ENCODE results near the gene TRABD. TPM values are rescaled to one million over a fixed set of nuclear protein-coding genes. Genes with fewer than 3 reads are reported as not detected.
"Not testable (repeated sequence)": the region's sequence is repeated elsewhere in the genome, so short reads cannot be mapped to it uniquely, and the experiment has no call there.

The TRABD gene
- total RNA-seq, 2 experiments from 2014 or later = 184 to 193 TPM

- no peak overlapping the region for H3K27ac ChIP-seq (ENCODE audit: low read depth in 1 of 2, low read length in 2 of 2)
- POLR2A ChIA-PET = no interaction called here
- DNase-seq = no peak
- Mint-ChIP-seq H3K27me3 (peaks cover 40% of the 10 kb centered on the region), H3K9me3 (no peaks in the 10 kb centered on the region), H3K4me1 (ENCODE audit: low read depth) (peaks cover 6% of the 10 kb centered on the region), H3K36me3 (ENCODE audit: low read depth) (no peaks in the 10 kb centered on the region), H3K4me3 (no peak overlapping the region), H3K27ac (no peak overlapping the region)
- no peak overlapping the region for H3K4me3 ChIP-seq (ENCODE audit: low read length)
- ATAC-seq (ENCODE audit: poor library complexity) = no peak
- H3K4me1 ChIP-seq (ENCODE audit: insufficient read depth, low read length) = peaks cover 7% of the 10 kb centered on the region
- intact Hi-C loops (cut with DNase I, micrococcal nuclease) = no loop called here
- no peak for TF ChIP-seq CTCF (IDR thresholded peaks at IDR 0.05)
- peaks cover 15 to 18% of the 10 kb centered on the region in 2 experiments for H3K27me3 ChIP-seq (ENCODE audit: control insufficient read depth in 1 of 2, insufficient read depth in 2 of 2, low read length in 2 of 2)
- H3K36me3 ChIP-seq (ENCODE audit: insufficient read depth, low read length) = no peaks in the 10 kb centered on the region
- H3K9me3 ChIP-seq (ENCODE audit: control insufficient read depth in 1 of 2, insufficient read depth in 1 of 2, low read length in 2 of 2) = peaks cover 0 to 16% of the 10 kb centered on the region in 2 experiments
- CTCF ChIA-PET = no interaction called here
Observed at GRCh38 chr22:50165436-50166123, 20.1 kb upstream of the TRABD start.

DNA sequence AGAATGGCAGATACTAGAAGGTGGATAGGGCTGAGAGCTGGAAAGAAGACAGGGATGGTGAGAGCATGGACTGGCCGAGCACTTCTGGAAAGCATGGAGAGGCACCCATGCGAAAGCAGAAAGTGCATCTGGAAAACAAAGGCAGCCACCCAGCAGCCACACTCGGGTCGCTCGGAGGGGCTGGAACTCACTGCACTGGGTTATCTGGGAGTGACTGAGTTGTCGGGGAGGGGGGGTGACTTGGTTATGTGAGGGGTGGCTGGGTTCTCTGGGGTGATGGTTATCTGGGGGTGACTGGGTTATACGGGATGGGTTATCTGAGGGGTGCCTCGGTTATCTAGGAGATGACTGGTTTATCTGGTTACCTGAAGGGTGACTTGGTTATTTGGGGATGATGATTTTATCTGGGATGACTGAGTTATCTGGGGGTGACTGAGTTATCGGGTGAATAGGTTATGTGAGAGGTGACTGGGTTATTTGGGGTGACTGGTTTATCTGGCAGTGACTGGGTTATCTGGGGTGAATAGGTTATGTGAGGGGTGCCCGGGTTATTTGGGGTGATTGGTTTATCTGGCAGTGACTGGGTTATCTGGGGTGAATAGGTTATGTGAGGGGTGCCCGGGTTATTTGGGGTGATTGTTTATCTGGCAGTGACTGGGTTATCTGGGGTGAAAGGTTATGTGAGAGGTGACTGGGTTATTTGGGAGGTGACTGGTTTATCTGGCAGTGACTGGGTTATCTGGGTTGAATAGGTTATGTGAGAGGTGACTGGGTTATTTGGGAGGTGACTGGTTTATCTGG is 17.8 kb upstream of the TRABD start:
- no peak overlapping the region for H3K27ac Mint-ChIP-seq
- ChIA-PET CTCF (no interaction called here), POLR2A (no interaction called here)
- Histone ChIP-seq H3K27me3 (ENCODE audit: control insufficient read depth in 1 of 2, insufficient read depth in 2 of 2, low read length in 2 of 2) (peaks cover 22 to 33% of the 10 kb centered on the region in 2 experiments), H3K9me3 (ENCODE audit: control insufficient read depth in 1 of 2, insufficient read depth in 1 of 2, low read length in 2 of 2) (peaks cover 0 to 24% of the 10 kb centered on the region in 2 experiments), H3K36me3 (ENCODE audit: insufficient read depth, low read length) (no peaks in the 10 kb centered on the region), H3K4me1 (ENCODE audit: insufficient read depth, low read length) (peaks cover 12% of the 10 kb centered on the region), H3K4me3 (ENCODE audit: low read length) (no peak overlapping the region), H3K27ac (ENCODE audit: low read depth in 1 of 2, low read length in 2 of 2) (no peak overlapping the region)
- H3K9me3 Mint-ChIP-seq = no peaks in the 10 kb centered on the region
- TF ChIP-seq CTCF (IDR thresholded peaks at IDR 0.05) = no peak
- H3K4me3 Mint-ChIP-seq = peak overlapping the region; percentile 35
- no peak for ATAC-seq (ENCODE audit: poor library complexity)
- H3K4me1 Mint-ChIP-seq (ENCODE audit: low read depth) = peaks cover 10% of the 10 kb centered on the region
- no peaks in the 10 kb centered on the region for H3K36me3 Mint-ChIP-seq (ENCODE audit: low read depth)
- no peak for DNase-seq
- H3K27me3 Mint-ChIP-seq = peaks cover 50% of the 10 kb centered on the region
- intact Hi-C loops (cut with DNase I, micrococcal nuclease) = no loop called here

- H3K4me3 Mint-ChIP-seq = peak overlapping the region; percentile 85
- H3K36me3 ChIP-seq (ENCODE audit: insufficient read depth, low read length); DNase-seq; H3K27ac Mint-ChIP-seq; H3K27ac ChIP-seq (ENCODE audit: low read depth in 1 of 2, low read length in 2 of 2); ATAC-seq (ENCODE audit: poor library complexity); POLR2A ChIA-PET; intact Hi-C loops (cut with DNase I, micrococcal nuclease); H3K4me3 ChIP-seq (ENCODE audit: low read length); CTCF ChIA-PET; H3K36me3 Mint-ChIP-seq (ENCODE audit: low read depth); H3K9me3 Mint-ChIP-seq; H3K4me1 Mint-ChIP-seq (ENCODE audit: low read depth): not testable (repeated sequence)
- H3K27me3 ChIP-seq (ENCODE audit: control insufficient read depth in 1 of 2, insufficient read depth in 2 of 2, low read length in 2 of 2) = peaks cover 26 to 36% of the 10 kb centered on the region in 2 experiments
- peaks cover 12% of the 10 kb centered on the region for H3K4me1 ChIP-seq (ENCODE audit: insufficient read depth, low read length)
- H3K27me3 Mint-ChIP-seq = peaks cover 51% of the 10 kb centered on the region
- peaks cover 0 to 24% of the 10 kb centered on the region in 2 experiments for H3K9me3 ChIP-seq (ENCODE audit: control insufficient read depth in 1 of 2, insufficient read depth in 1 of 2, low read length in 2 of 2)
Observed at GRCh38 chr22:50168490-50169180, 17.1 kb upstream of the TRABD start.
